SK-N-MC (cell line): ENCODE measurements around the gene AMFR.

ENCODE experiments used
- EZH2 ChIP-seq: fragments of 200-600 bp; sonication (generic); IDR thresholded peaks from one replicate; pipeline ENCODE4 v1.6.1; 2017; ENCODE audit warnings: antibody characterized with exemption
- FOXP2 ChIP-seq: optimal IDR thresholded peaks from 2 replicates; pipeline ENCODE3; 2011; ENCODE audit warnings: mild to moderate bottlenecking, moderate library complexity; ENCODE audit not compliant: insufficient read depth; ENCODE audit errors: extremely low read length, control extremely low read depth
- POLR2AphosphoS5 ChIP-seq: IDR thresholded peaks from 2 replicates; pipeline ENCODE4 v1.6.1; 2012; ENCODE audit warnings: mild to moderate bottlenecking, low read depth, low read length, borderline replicate concordance

DNA sequence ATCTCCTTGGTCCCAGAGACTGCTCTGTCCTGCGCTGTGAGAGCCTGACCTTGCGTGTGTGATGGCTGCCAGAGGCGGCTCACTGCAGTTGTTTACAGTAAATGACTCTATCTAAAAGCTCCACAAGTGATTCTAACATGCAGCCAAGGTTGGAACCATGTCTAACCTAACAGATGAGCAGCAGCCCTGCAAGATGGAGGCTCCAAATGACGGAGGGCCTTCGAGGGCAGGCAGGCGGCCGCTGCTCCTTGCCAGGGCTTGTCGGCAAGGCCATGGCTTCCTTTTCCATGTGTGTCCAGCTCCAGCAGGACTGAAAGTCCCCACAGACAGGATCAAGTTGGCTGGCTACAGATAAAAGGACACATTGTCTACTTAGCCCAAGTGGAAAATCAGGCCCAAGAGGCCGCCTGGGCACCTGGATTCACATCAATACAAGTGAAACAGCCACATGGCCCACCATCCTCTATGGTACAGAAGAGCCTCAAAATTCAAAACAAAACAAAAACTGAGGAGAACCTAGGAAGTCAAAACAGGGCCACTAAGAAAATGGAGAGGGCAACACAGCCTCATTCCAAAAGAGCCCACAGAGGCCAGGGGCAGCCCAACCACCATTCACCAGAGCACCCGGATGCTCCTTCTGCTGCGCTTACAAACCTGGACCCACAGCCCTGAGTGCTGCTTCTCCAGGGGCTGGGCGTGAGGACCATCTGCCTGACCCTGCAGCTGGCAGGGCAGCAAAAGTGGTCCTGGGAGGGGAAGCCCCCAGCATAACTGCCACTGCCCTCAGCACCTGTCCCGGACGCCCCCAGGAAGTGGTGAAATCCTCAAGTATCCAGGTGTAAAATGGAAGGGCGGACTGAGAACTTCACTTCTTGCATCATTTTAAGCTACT is 65.0 kb downstream of the AMFR start:
- no peak for TF ChIP-seq EZH2
- no peak for TF ChIP-seq POLR2AphosphoS5
- no peak for TF ChIP-seq FOXP2
